ENCODE data around the gene ZNF70. TPM values are rescaled to one million over a fixed set of nuclear protein-coding genes. Genes with fewer than 3 reads are reported as not detected.

The ZNF70 gene
- total RNA-seq, 1 experiment from 2014 or later = 7.1 TPM

DNA sequence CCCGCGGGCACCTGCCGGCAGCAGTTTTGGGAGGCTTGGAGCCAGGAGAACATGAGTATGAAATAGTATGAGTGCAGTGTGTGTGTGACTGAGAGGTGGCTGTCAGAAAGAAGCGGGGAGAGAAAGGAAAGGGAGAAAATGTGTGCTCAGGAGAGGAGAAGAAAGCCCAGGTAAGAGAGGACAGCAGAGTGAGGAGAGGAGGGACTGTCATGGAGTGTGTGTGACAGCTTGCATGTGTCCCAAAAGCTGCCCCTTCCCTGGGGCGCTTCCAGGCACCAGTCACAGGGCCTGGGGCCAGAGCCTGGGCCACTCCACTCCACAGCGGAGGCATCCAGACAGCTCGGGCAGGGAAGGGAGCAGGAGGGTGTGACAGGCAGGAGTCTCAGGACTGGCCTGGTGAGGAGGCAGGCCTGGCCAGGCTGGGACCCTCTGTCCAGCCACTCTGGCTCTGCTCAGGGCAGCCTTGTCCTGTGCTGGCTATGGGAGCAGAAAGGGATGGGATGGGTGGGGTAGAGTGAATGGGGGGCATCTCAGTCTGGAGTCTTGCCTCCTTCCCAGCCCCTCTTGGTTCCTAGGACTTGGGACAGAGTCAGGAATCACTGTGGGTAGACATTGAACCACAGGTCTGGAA, 22.7 kb upstream of the ZNF70 start:
- no peak for DNase-seq
- Histone ChIP-seq H3K36me3 (no peaks in the 10 kb centered on the region), H3K27me3 (no peaks in the 10 kb centered on the region), H3K27ac (no peak overlapping the region), H3K4me3 (peak overlapping the region; percentile 48; the same call in 1 of the 2 replicates), H3K9me3 (replicated peaks) (no peaks in the 10 kb centered on the region), H3K4me1 (peaks cover 69% of the 10 kb centered on the region)

DNA sequence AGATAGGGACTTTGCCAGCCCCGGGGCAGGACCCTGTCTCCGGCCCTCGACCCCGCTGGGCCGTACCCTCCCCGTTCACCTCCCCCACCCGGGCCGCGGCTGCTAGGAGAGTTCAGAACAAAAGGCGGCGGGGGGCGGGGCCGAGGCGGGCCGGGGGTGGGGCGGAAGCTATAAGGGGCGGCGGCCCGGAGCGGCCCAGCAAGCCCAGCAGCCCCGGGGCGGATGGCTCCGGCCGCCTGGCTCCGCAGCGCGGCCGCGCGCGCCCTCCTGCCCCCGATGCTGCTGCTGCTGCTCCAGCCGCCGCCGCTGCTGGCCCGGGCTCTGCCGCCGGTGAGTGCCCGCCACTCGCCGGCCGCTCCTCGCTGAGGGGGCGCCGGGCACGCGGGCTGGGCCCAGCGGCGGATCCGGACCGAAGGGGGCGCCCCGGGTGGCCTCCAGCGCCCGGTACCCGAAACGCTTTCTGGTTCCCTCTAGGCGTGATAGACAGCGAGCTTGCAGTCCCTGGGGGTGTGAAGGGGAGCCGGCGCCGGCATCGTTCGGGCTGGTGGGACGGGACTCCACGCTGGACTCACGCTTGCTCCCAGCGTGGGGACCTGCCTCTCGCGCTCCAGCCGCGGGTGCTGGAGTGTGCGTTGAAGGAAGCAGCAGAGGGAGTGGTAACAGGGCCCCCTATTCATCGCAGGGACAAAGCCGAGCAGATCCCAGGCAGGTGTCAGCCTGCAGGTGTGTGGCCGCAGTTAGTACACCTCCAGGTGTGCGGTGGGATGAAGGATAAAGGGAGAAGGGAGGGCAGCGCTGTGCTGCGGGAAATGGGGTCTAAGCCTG, 21.9 kb upstream of the ZNF70 start, which contains the start of gene MMP11:
TSS of gene MMP11 (plus strand) at position 201 of the 825 bp plus-strand sequence. CDS start at position 223, 22 bp downstream.
- no peak within 1 kb of the TSS for H3K27ac ChIP-seq

DNA sequence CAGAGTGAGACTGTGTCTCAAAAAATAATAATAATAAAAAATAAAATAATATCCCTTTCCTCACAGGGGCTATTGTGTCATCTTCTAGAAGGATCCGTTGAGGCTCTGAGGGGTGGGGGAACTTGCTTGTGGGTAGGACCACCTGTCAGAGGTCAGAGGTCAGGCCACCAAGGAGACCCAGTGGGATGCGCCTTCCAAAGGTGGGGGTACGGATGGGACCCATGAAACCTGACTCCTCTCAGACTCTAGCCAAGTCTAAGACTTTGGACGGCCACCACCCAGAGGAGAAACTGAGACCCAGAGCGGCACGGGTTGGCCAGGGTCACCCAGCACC, 21.4 kb upstream of the ZNF70 start:
- no peaks in the 10 kb centered on the region for H3K9me3 ChIP-seq (replicated peaks)
- no peaks in the 10 kb centered on the region for H3K27me3 ChIP-seq
- H3K27ac ChIP-seq = no peak overlapping the region
- peak overlapping the region; percentile 35 for H3K4me3 ChIP-seq
- no peaks in the 10 kb centered on the region for H3K36me3 ChIP-seq
- H3K4me1 ChIP-seq = peaks cover 58% of the 10 kb centered on the region
- no peak for DNase-seq

More for the DNA sequence above, 21.9 kb upstream of the ZNF70 start, which contains the start of gene MMP11:
- H3K27me3 ChIP-seq = no peaks in the 10 kb centered on the region
- peak within 1 kb of the TSS; percentile 48 for H3K4me3 ChIP-seq
- peak; percentile 37 to 52 for DNase-seq
- no peaks in the 10 kb centered on the region for H3K9me3 ChIP-seq (replicated peaks)
- no peaks in the 10 kb centered on the region for H3K36me3 ChIP-seq
- peaks cover 62% of the 10 kb centered on the region for H3K4me1 ChIP-seq

- Histone ChIP-seq H3K36me3 (no peaks in the 10 kb centered on the region), H3K4me1 (peaks cover 38% of the 10 kb centered on the region), H3K27ac (peak overlapping the region; percentile 81; the same call in 1 of the 2 replicates), H3K4me3 (no peak overlapping the region), H3K27me3 (no peaks in the 10 kb centered on the region), H3K9me3 (replicated peaks) (no peaks in the 10 kb centered on the region)
- DNase-seq = peak; percentile 88 to 90
Measured at GRCh38 chr22:23769321-23769965, 18.5 kb upstream of the ZNF70 start.

GRCh38 chr22:23767673-23768548, 17.0 kb upstream of the ZNF70 start, which contains the start of gene CHCHD10:
CHCHD10 (minus strand) TSS chr22:23767972; CDS start chr22:23767874, 98 bp downstream.
- DNase-seq = peak; percentile 70 to 79
- H3K9me3 ChIP-seq (replicated peaks) = no peaks in the 10 kb centered on the region
- H3K27ac ChIP-seq = peak within 1 kb of the TSS; percentile 81
- H3K36me3 ChIP-seq = no peaks in the 10 kb centered on the region
- no peaks in the 10 kb centered on the region for H3K27me3 ChIP-seq
- peaks cover 27% of the 10 kb centered on the region for H3K4me1 ChIP-seq
- H3K4me3 ChIP-seq = peak within 1 kb of the TSS; percentile 72

DNA sequence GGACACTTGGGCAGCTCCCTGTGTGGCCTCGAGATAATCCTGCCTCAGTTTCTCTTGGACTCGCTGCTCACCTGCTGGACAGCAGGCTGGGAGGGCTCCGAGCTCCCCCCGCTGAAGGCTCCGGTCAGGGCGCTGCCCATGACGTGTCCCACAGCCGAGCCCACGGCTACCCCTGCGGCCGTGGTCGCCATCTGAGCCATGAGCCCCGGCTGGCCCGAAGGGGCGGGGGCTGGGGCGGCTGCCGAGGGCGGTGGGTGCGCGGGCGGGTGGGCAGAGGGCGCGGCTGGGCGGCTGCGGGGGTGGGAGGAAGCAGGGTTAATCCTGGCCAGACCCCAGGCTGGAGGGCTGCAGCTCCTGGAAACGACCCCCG, 16.4 kb upstream of the ZNF70 start:
- peaks cover 32% of the 10 kb centered on the region for H3K4me1 ChIP-seq
- peak overlapping the region; percentile 72 for H3K4me3 ChIP-seq
- no peaks in the 10 kb centered on the region for H3K9me3 ChIP-seq (replicated peaks)
- no peaks in the 10 kb centered on the region for H3K36me3 ChIP-seq
- H3K27me3 ChIP-seq = no peaks in the 10 kb centered on the region
- no peak for DNase-seq
- peak overlapping the region; percentile 81 for H3K27ac ChIP-seq

DNA sequence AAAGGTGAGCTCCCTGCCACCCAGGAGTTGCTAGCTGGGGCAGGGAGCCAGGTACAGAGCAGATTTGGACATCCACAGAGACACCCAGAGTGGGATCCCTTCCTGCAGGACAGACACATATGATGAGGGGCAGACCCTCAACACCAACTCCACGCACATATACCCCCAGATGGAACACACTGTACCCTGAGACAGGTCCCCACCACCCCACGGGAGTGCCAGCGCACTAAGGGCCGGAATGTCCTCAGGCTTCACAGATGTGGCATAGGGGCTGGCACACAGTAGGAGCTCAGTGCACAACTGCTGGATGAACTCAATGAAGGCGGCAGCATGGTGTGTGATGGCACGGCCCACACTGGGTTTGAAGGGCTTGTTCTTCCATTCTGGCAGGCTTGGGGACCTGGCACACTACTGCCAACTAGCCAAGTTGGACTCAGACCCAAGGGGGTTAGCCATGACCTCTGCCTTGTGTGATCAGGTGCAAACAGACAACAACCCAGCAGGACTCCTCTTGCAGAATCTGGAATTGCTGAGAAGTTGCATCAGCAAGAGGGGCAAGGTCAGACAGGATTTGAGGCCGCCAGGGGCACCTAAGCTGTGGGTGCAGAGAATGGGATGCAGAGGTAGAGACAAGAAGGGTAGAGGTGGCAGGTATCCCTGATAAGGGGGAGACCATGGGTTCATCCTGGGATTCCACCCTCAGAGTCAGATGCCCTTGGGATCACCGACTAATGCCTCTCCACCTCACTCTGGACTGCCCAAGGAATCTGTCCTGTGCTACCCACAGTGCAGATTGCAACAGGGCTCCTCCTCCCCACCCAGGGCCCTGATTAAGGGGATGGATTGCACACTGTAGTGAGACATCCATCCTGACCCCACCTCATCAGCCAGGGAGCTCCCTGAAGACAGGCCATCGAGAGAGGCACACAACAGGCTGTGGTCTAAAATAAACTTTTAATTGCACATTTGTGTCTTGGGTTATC, 14.3 kb upstream of the ZNF70 start:
- H3K27me3 ChIP-seq = no peaks in the 10 kb centered on the region
- H3K4me3 ChIP-seq = no peak overlapping the region
- H3K36me3 ChIP-seq = no peaks in the 10 kb centered on the region
- no peaks in the 10 kb centered on the region for H3K9me3 ChIP-seq (replicated peaks)
- no peak for DNase-seq
- peaks cover 22% of the 10 kb centered on the region for H3K4me1 ChIP-seq
- no peak overlapping the region for H3K27ac ChIP-seq

GRCh38 chr22:23763954-23764353, 13.0 kb upstream of the ZNF70 start:
- Histone ChIP-seq H3K4me3 (no peak overlapping the region), H3K27me3 (no peaks in the 10 kb centered on the region), H3K4me1 (peaks cover 10% of the 10 kb centered on the region; the same call in 1 of the 2 replicates), H3K36me3 (no peaks in the 10 kb centered on the region), H3K9me3 (replicated peaks) (no peaks in the 10 kb centered on the region), H3K27ac (no peak overlapping the region)
- no peak for DNase-seq

GRCh38 chr22:23763579-23763945, 12.7 kb upstream of the ZNF70 start:
- no peaks in the 10 kb centered on the region for H3K36me3 ChIP-seq
- DNase-seq = no peak
- H3K9me3 ChIP-seq (replicated peaks) = no peaks in the 10 kb centered on the region
- H3K4me1 ChIP-seq = peaks cover 8% of the 10 kb centered on the region; the same call in 1 of the 2 replicates
- no peak overlapping the region for H3K27ac ChIP-seq
- no peaks in the 10 kb centered on the region for H3K27me3 ChIP-seq
- H3K4me3 ChIP-seq = no peak overlapping the region

GRCh38 chr22:23762842-23763578, 12.1 kb upstream of the ZNF70 start, which contains the start of gene C22orf15:
C22orf15 (plus strand) TSS chr22:23762990; CDS start chr22:23763307, 317 bp downstream.
- peaks cover 8% of the 10 kb centered on the region; the same call in 1 of the 2 replicates for H3K4me1 ChIP-seq
- no peak within 1 kb of the TSS for H3K27ac ChIP-seq
- no peaks in the 10 kb centered on the region for H3K9me3 ChIP-seq (replicated peaks)
- no peaks in the 10 kb centered on the region for H3K27me3 ChIP-seq
- H3K36me3 ChIP-seq = no peaks in the 10 kb centered on the region
- DNase-seq = peak in 1 of 2 experiments; percentile 32
- H3K4me3 ChIP-seq = no peak within 1 kb of the TSS

DNA sequence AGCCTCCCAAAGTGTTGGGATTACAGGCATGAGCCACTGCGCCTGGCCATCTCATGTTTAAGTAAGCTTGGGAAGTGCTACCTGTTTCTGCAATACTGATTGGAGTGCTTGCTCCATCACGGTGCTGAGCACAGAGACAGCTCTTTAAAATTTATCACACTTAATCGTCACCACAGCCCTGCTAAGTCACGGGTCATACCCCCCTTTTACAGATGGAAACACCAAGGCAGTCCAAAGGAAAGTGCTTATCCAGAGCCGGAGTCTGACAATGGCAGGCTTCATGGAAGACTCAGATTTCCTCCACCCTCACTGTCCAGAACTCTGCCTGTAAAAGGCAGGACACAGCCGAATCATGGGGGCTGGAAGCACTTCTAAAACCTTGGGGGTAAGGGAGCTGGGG, 9.1 kb upstream of the ZNF70 start:
- DNase-seq = no peak
- H3K27me3 ChIP-seq = no peaks in the 10 kb centered on the region

GRCh38 chr22:23759566-23759965, 8.7 kb upstream of the ZNF70 start:
- H3K4me3 ChIP-seq = no peak overlapping the region
- H3K36me3 ChIP-seq = no peaks in the 10 kb centered on the region
- H3K27ac ChIP-seq = no peak overlapping the region
- peaks cover 8% of the 10 kb centered on the region; the same call in 1 of the 2 replicates for H3K4me1 ChIP-seq
- DNase-seq = no peak
- no peaks in the 10 kb centered on the region for H3K9me3 ChIP-seq (replicated peaks)
- H3K27me3 ChIP-seq = no peaks in the 10 kb centered on the region

More for the DNA sequence above, 9.1 kb upstream of the ZNF70 start:
- H3K9me3 ChIP-seq (replicated peaks) = no peaks in the 10 kb centered on the region
- H3K4me1 ChIP-seq = peaks cover 8% of the 10 kb centered on the region; the same call in 1 of the 2 replicates
- H3K36me3 ChIP-seq = no peaks in the 10 kb centered on the region
- no peak overlapping the region for H3K27ac ChIP-seq
- H3K4me3 ChIP-seq = no peak overlapping the region

GRCh38 chr22:23756891-23757290, 6.0 kb upstream of the ZNF70 start:
- no peak overlapping the region for H3K27ac ChIP-seq
- DNase-seq = no peak
- H3K36me3 ChIP-seq = no peaks in the 10 kb centered on the region
- no peaks in the 10 kb centered on the region for H3K27me3 ChIP-seq
- no peaks in the 10 kb centered on the region for H3K9me3 ChIP-seq (replicated peaks)
- H3K4me3 ChIP-seq = no peak overlapping the region
- H3K4me1 ChIP-seq = no peaks in the 10 kb centered on the region
